Vagina (tissue), 2 donors: Measurements from ENCODE around the gene CADM2. TPM values are rescaled to one million over a fixed set of nuclear protein-coding genes. Genes with fewer than 3 reads are reported as not detected.
"Not testable (repeated sequence)": the region's sequence is repeated elsewhere in the genome, so short reads cannot be mapped to it uniquely, and the experiment has no call there.

Experiments used
- DNase-seq, 2 donors: peaks; one replicate each; pipeline ENCODE4 v3.0.0-alpha.2; 2017; ENCODE audit errors: extremely low spot score in 2 of 2
- H3K27ac ChIP-seq: fragments of 200-600 bp; sonication (generic); one replicate; pipeline ENCODE4 v1.5.1; 2019
- H3K27me3 ChIP-seq: fragments of 200-600 bp; sonication (generic); one replicate; pipeline ENCODE4 v1.5.1; 2019
- H3K36me3 ChIP-seq, 2 donors: fragments of 200-600 bp; sonication (generic); one replicate each; pipeline ENCODE4 v1.5.1; 2017 to 2019
- H3K4me1 ChIP-seq: fragments of 200-600 bp; sonication (generic); one replicate; pipeline ENCODE4 v1.5.1; 2019
- H3K4me3 ChIP-seq, 2 donors: fragments of 200-600 bp; sonication (generic); 1 replicate in 1 of 2; 2 replicates in 1 of 2; pipeline ENCODE4 v1.5.1; 2016 to 2019
- H3K9me3 ChIP-seq: fragments of 200-600 bp; sonication (generic); one replicate; pipeline ENCODE4 v1.5.1; 2019
- CTCF ChIP-seq, 3 experiments: fragments of 450-650 bp in 2 of 3; fragments of 200-600 bp in 1 of 3; sonication (generic) in 1 of 3; IDR thresholded peaks; one replicate each; pipeline ENCODE4 v1.5.1; 2017 to 2019; ENCODE audit warnings: antibody characterized with exemption in 3 of 3, mild to moderate bottlenecking in 2 of 3, moderate library complexity in 2 of 3
- POLR2A ChIP-seq, 2 donors: fragments of 450-650 bp; IDR thresholded peaks; one replicate each; pipeline ENCODE4 v1.6.1; 2017; ENCODE audit warnings: antibody characterized with exemption in 2 of 2, mild to moderate bottlenecking in 2 of 2, moderate library complexity in 2 of 2
- POLR2AphosphoS5 ChIP-seq, 2 donors: sonication (generic); formaldehyde crosslinking; IDR thresholded peaks; one replicate each; pipeline ENCODE4 v1.9.0; 2017; ENCODE audit warnings: antibody characterized with exemption in 2 of 2, mild to moderate bottlenecking in 2 of 2, low read depth in 1 of 2; ENCODE audit not compliant: insufficient read depth in 1 of 2
- intact Hi-C: fragments of 100-400 bp; cut with DNase I; formaldehyde crosslinking; loops from one replicate; pipeline ENCODE4 v1.15.1; 2023
- total RNA-seq: library from RNA; depleted of rRNA; stranded (reverse); fragments of >200 nt; gene quantifications from one replicate; pipeline ENCODE4 v1.2.3, GENCODE V29; 2016

CADM2 gene
- total RNA-seq, 1 donor from 2014 or later: 3.7 TPM

GRCh38 chr3:85110393-85110792 lies 151.6 kb downstream of the CADM2 start:
- no peaks in the 10 kb centered on the region for H3K9me3 ChIP-seq
- H3K27me3 ChIP-seq: no peaks in the 10 kb centered on the region
- no peak for TF ChIP-seq POLR2AphosphoS5 (IDR thresholded peaks at IDR 0.05; ENCODE audit: insufficient read depth in 1 of 2, low read depth in 1 of 2)
- TF ChIP-seq POLR2A (IDR thresholded peaks at IDR 0.05): no peak
- no peak for TF ChIP-seq CTCF (IDR thresholded peaks at IDR 0.05)
- no peak overlapping the region for H3K27ac ChIP-seq
- no peaks in the 10 kb centered on the region for H3K4me1 ChIP-seq
- DNase-seq: no peak
- no peak overlapping the region for H3K4me3 ChIP-seq
- H3K36me3 ChIP-seq: no peaks in the 10 kb centered on the region
- intact Hi-C loops: no loop called here

- Histone ChIP-seq H3K4me1 (no peaks in the 10 kb centered on the region), H3K36me3 (no peaks in the 10 kb centered on the region), H3K9me3 (no peaks in the 10 kb centered on the region), H3K4me3 (no peak overlapping the region), H3K27ac (no peak overlapping the region), H3K27me3 (no peaks in the 10 kb centered on the region)
- TF ChIP-seq POLR2AphosphoS5 (IDR thresholded peaks at IDR 0.05; ENCODE audit: insufficient read depth in 1 of 2, low read depth in 1 of 2) (no peak), POLR2A (IDR thresholded peaks at IDR 0.05) (no peak), CTCF (IDR thresholded peaks at IDR 0.05) (no peak)
- intact Hi-C loops: no loop called here
- no peak for DNase-seq
Measured at GRCh38 chr3:85120879-85121278, 162.1 kb downstream of the CADM2 start.

GRCh38 chr3:85132864-85133263 lies 174.1 kb downstream of the CADM2 start:
- H3K27me3 ChIP-seq, H3K4me1 ChIP-seq, intact Hi-C loops, DNase-seq, H3K9me3 ChIP-seq, H3K36me3 ChIP-seq, H3K4me3 ChIP-seq, H3K27ac ChIP-seq: not testable (repeated sequence)

GRCh38 chr3:85133691-85134420 lies 175.1 kb downstream of the CADM2 start:
- H3K36me3 ChIP-seq, intact Hi-C loops, DNase-seq, H3K9me3 ChIP-seq, H3K27ac ChIP-seq, H3K27me3 ChIP-seq, H3K4me3 ChIP-seq, H3K4me1 ChIP-seq: not testable (repeated sequence)

- Histone ChIP-seq H3K9me3 (no peaks in the 10 kb centered on the region), H3K36me3 (no peaks in the 10 kb centered on the region), H3K4me3 (no peak overlapping the region), H3K27me3 (no peaks in the 10 kb centered on the region), H3K27ac (no peak overlapping the region), H3K4me1 (no peaks in the 10 kb centered on the region)
- DNase-seq: no peak
- TF ChIP-seq POLR2A (IDR thresholded peaks at IDR 0.05) (no peak), CTCF (IDR thresholded peaks at IDR 0.05) (no peak), POLR2AphosphoS5 (IDR thresholded peaks at IDR 0.05; ENCODE audit: insufficient read depth in 1 of 2, low read depth in 1 of 2) (no peak)
- intact Hi-C loops: no loop called here
Measured at GRCh38 chr3:85142626-85143025, 183.8 kb downstream of the CADM2 start.

- Histone ChIP-seq H3K4me3 (no peak overlapping the region), H3K27ac (no peak overlapping the region), H3K27me3 (no peaks in the 10 kb centered on the region), H3K9me3 (no peaks in the 10 kb centered on the region), H3K4me1 (no peaks in the 10 kb centered on the region), H3K36me3 (no peaks in the 10 kb centered on the region)
- intact Hi-C loops: no loop called here
- DNase-seq: no peak
- no peak for TF ChIP-seq POLR2A (IDR thresholded peaks at IDR 0.05)
- TF ChIP-seq CTCF (IDR thresholded peaks at IDR 0.05): no peak
- no peak for TF ChIP-seq POLR2AphosphoS5 (IDR thresholded peaks at IDR 0.05; ENCODE audit: insufficient read depth in 1 of 2, low read depth in 1 of 2)
Measured at GRCh38 chr3:85148036-85148435, 189.2 kb downstream of the CADM2 start.
